Raji (cell line): ENCODE measurements around the gene CFL1.

ENCODE experiments used
- POLR2A ChIP-seq: IDR thresholded peaks from 2 replicates; pipeline ENCODE4 v1.6.1; 2011; ENCODE audit warnings: low read depth, low read length, control low read depth; ENCODE audit not compliant: insufficient read depth

Gene CFL1

DNA sequence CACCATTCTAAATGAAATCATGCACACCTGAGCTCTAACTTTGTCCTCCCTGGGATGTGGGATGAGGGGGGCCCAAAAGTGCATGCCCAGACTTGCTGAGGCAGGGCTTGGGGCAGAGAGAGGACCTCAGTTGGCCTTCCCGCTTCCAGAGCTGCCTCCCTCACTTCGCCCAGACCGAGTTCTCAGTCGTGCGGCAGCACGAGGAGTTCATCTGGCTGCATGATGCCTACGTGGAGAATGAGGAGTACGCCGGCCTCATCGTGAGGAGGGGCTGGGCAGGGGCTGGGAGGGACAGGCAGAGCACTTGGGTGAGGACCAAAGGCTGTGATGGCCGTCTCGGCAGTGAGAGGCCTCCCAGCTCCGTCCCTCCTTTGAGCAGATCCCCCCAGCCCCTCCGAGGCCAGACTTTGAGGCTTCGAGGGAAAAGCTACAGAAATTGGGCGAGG is 8.2 kb downstream of the CFL1 start:
- TF ChIP-seq POLR2A: no peak

DNA sequence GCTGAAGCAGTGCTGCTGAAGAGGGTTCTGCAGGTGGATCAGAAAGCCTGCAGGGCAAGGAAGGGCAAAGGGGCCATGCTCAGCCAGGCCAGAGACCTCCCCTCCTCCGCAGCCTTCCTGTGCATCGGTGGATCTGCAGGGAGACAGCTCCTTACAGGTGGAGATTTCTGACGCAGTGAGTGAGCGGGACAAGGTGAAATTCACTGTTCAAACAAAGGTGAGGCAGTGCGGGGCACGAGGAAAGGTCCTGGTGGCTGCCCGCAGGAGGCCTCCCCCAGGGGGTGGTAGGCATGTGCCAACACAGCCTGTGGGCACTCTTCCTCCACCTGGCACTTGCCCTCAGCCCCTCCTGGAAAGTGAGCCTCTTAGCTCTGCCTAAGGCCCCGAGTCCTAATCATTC is 8.6 kb downstream of the CFL1 start:
- TF ChIP-seq POLR2A: no peak

- TF ChIP-seq POLR2A: no peak
These were observed 10.2 kb downstream of the CFL1 start for GRCh38 chr11:65847746-65848145.

GRCh38 chr11:65844231-65844872 is 13.6 kb downstream of the CFL1 start:
- TF ChIP-seq POLR2A: no peak

DNA sequence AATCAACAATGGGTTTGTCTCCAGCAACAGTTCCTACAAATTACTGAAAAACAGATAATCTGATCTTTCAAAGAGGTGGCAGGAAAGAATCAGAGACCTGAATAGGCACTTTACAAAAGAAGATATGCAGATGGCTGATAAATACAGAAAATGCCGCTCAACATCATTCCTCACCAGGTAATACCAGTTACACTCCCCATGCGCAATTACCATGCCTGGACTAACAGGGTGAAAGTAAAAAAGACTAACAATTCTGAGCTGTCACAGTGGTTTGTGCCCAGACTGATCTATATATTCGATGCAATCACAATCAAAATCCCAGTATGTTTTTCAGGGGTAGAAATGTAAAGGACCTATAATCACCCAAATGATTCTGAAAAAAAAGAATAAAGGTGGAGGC is 14.2 kb downstream of the CFL1 start:
- no peak for TF ChIP-seq POLR2A

- no peak for TF ChIP-seq POLR2A
These were observed 15.8 kb downstream of the CFL1 start for GRCh38 chr11:65842144-65842543.

DNA sequence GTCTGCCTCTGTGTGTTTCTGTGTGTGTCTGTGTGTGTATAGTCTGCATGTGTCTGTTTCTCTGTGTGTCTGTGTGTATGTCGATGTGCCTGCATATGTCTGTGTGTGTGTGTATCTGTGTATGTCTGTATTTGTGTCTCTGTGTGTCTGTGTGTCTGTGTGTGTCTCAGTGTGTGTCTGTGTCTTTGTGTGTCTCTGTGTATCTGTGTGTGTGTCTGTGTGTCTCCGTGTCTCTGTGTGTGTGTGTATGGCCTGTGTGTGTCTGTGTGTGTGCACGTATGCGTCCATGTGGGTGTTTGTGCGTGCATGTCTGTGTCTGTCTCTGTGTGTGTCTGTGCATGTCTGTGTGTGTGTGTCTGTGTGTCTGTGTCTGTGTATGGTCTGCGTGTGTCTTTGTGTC is 23.8 kb downstream of the CFL1 start:
- TF ChIP-seq POLR2A: no peak

- peak; percentile 34 for TF ChIP-seq POLR2A
These were observed 24.5 kb downstream of the CFL1 start, which contains the start of gene SNX32 for GRCh38 chr11:65833297-65834030. Gene SNX32 (plus strand): TSS chr11:65833963. CDS start chr11:65834066, 103 bp downstream.

GRCh38 chr11:65829459-65829858 is 28.5 kb downstream of the CFL1 start:
- TF ChIP-seq POLR2A: no peak

- TF ChIP-seq POLR2A: no peak
These were observed 30.8 kb downstream of the CFL1 start for GRCh38 chr11:65826984-65827735.

GRCh38 chr11:65822776-65823528 is 35.0 kb downstream of the CFL1 start:
- no peak for TF ChIP-seq POLR2A

GRCh38 chr11:65821107-65821506 is 36.9 kb downstream of the CFL1 start:
- no peak for TF ChIP-seq POLR2A

DNA sequence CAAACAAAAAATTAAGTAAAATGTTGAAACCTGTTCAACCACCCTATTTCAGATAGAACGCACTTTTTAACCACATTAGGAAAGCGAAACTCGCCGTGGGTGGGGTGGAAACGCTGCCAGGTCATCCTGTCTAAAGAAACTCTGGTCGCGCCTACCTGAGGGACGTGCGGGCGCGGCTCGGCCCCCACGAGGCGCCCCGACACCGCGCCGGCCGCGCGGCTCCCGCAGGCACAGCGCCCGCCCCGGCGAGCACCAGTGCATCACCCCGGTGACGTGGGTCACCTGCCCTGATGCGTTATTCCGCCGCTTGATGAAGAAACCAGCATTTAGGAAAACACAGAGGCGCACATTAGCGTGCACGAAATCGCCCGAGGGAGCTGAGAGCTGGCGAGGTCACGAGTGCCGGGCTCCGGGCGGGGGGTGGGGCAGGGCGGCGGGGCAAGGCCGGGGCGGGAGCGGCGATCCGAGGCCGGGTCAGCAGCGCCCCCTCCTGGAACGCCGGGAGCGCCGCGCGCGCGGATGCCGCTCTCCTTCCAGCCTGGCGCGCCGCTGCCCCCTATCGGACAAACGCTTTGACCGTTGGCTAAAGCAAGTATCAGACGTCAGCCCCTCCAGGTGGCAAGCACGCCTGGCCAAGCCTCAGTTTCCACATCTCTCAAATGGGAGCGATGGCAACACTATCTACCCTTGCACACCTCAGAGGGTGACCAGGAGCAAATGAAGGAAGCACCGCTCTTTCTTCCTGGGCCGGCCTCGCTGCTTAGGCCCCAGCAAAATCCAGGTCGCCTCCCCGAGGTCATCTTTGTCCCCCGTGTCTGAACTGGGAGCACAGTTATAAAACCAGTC is 39.9 kb downstream of the CFL1 start:
- peak; percentile 72 for TF ChIP-seq POLR2A

- no peak for TF ChIP-seq POLR2A
These were observed 40.6 kb downstream of the CFL1 start for GRCh38 chr11:65817312-65817834.

- no peak for TF ChIP-seq POLR2A
These were observed 41.3 kb downstream of the CFL1 start for GRCh38 chr11:65816696-65817095.
